ENCODE results near the gene PRSS3.
A peak's percentile ranks its signal among the peaks of the same experiment; 100 is the strongest.
"Not testable (repeated sequence)": the region's sequence is repeated elsewhere in the genome, so short reads cannot be mapped to it uniquely, and the experiment has no call there.

Gene PRSS3

GRCh38 chr9:33786681-33787080 is 8.7 kb upstream of the PRSS3 start:
- DNase-seq (ENCODE audit: low read depth in 2 of 2): no peak

- no peak for DNase-seq (ENCODE audit: low read depth in 2 of 2)
Observed at GRCh38 chr9:33787839-33788238, 7.5 kb upstream of the PRSS3 start.

- not testable (repeated sequence) for DNase-seq (ENCODE audit: low read depth in 2 of 2)
Observed at GRCh38 chr9:33789429-33789828, 5.9 kb upstream of the PRSS3 start.

GRCh38 chr9:33791117-33791516 is 4.2 kb upstream of the PRSS3 start:
- no peak for DNase-seq (ENCODE audit: low read depth in 2 of 2)

GRCh38 chr9:33793496-33793895 is 1.9 kb upstream of the PRSS3 start:
- not testable (repeated sequence) for DNase-seq (ENCODE audit: low read depth in 2 of 2)

- no peak for DNase-seq (ENCODE audit: low read depth in 2 of 2)
Observed at GRCh38 chr9:33794560-33794959, 801 bp upstream of the PRSS3 start.

- DNase-seq (ENCODE audit: low read depth in 2 of 2): no peak
Observed at GRCh38 chr9:33795819-33796218, 458 bp downstream of the PRSS3 start.

- not testable (repeated sequence) for DNase-seq (ENCODE audit: low read depth in 2 of 2)
Observed at GRCh38 chr9:33796679-33797078, 1.3 kb downstream of the PRSS3 start.

- no peak for DNase-seq (ENCODE audit: low read depth in 2 of 2)
Observed at GRCh38 chr9:33797837-33798236, 2.5 kb downstream of the PRSS3 start.

- DNase-seq (ENCODE audit: low read depth in 2 of 2): no peak
Observed at GRCh38 chr9:33798545-33798944, 3.2 kb downstream of the PRSS3 start.

GRCh38 chr9:33799928-33800704 is 4.8 kb downstream of the PRSS3 start:
- peak in 1 of 2 experiments; percentile 53 for DNase-seq (ENCODE audit: low read depth in 2 of 2)

GRCh38 chr9:33800886-33801285 is 5.5 kb downstream of the PRSS3 start:
- DNase-seq (ENCODE audit: low read depth in 2 of 2): no peak

GRCh38 chr9:33801943-33802500 is 6.7 kb downstream of the PRSS3 start:
- DNase-seq (ENCODE audit: low read depth in 2 of 2): not testable (repeated sequence)

GRCh38 chr9:33804196-33804595 is 8.8 kb downstream of the PRSS3 start:
- DNase-seq (ENCODE audit: low read depth in 2 of 2): not testable (repeated sequence)

- not testable (repeated sequence) for DNase-seq (ENCODE audit: low read depth in 2 of 2)
Observed at GRCh38 chr9:33807156-33807555, 11.8 kb downstream of the PRSS3 start.

GRCh38 chr9:33808979-33809322 is 13.6 kb downstream of the PRSS3 start:
- DNase-seq (ENCODE audit: low read depth in 2 of 2): not testable (repeated sequence)

GRCh38 chr9:33809506-33809905 is 14.1 kb downstream of the PRSS3 start:
- DNase-seq (ENCODE audit: low read depth in 2 of 2): no peak

GRCh38 chr9:33813712-33814641 is 18.6 kb downstream of the PRSS3 start:
- no peak for DNase-seq (ENCODE audit: low read depth in 2 of 2)

- DNase-seq (ENCODE audit: low read depth in 2 of 2): no peak
Observed at GRCh38 chr9:33815781-33816180, 20.4 kb downstream of the PRSS3 start.

- DNase-seq (ENCODE audit: low read depth in 2 of 2): peak; percentile 76 to 80
Observed at GRCh38 chr9:33816327-33817252, 21.2 kb downstream of the PRSS3 start, which contains the start of gene UBE2R2. Gene UBE2R2, plus strand, starts transcription at chr9:33817160. Its CDS starts 598 bp downstream, at chr9:33817758.
